T-helper 22 cell (primary cell): ENCODE results near the gene PHKG2.

Experiments used
- DNase-seq: peaks from one replicate; pipeline ENCODE4 v3.0.0-alpha.2; 2020; ENCODE audit warnings: low read depth

PHKG2 gene

DNA sequence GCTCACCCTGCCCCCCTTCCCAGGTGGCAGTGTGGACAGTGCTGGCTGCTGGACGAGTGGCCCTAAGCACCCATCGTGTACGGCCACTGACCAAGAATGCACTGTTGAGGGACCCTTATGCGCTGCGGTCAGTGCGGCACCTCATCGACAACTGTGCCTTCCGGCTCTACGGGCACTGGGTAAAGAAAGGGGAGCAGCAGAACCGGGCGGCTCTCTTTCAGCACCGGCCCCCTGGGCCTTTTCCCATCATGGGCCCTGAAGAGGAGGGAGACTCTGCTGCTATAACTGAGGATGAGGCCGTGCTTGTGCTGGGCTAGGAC lies 8.5 kb downstream of the PHKG2 start:
- no peak for DNase-seq

DNA sequence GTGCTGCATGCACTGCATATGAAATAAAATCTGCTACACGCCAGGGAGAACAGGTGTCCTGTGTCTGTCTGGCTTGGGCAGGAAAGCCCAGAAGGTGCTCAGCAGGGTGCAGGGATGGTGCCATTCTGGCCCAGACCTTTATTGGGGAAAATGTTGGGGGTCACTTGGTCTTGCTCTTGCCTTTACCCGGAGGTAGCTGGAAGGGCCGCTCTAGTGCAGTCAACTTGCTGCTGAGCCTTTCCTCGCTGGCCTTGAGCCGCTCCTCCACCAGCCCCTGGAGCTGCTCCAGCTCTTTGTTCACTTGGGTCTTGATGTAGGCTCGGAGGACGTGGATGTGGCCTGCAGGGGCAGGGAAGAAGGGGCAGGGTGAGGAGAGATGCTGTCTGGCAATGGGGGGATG lies 9.1 kb downstream of the PHKG2 start:
- DNase-seq = no peak

DNA sequence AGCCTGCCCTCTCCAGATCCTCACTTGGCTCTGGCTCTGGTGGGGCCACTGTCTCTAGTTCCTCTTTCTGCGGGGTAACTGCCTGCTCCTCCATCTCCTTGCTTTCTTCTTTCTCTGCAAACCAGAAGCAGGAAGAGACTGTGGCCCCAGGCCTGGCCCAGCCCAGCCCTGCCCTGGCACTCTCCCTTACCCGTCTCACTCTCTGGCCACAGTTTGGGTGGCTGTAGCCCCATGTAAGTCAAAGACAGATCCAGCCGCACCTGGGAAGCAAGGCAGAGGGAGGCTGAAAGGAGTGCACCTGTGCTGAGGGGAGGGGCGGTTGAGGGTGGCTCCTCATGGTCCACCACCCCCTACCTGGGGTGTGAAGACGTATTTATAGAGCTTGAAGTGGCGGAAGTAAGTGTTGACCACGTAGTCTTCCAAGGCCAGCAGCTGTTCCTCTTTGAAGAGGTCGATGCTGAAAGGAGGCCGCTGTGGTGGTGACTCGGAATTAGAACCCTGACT lies 10.8 kb downstream of the PHKG2 start:
- DNase-seq = no peak

DNA sequence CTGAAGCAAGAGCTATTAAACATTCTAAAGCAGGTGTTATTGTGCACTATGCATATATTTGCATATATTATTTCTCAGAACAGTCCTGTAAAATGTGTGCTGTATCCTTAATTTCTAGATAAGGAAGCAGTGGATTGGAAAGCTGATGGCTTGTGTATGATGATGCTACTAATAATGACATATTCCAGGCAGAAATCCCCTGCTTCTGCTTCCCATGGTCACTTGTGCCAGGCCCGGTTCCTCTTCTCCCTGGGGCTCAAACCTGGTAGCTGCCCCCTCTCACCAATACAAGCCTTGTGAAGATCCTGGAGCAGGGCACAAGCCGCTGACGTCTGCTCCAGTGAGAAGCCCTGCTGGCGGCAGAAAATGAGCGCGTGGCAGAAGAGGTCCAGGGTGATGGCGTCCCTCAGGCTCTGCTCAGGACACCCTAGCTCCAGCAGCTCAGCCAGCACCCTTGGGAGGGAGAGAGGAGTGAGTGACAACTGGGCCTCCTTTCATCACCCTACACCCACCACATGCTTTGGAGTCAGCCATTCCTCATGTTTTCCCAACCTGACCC lies 11.9 kb downstream of the PHKG2 start:
- no peak for DNase-seq

DNA sequence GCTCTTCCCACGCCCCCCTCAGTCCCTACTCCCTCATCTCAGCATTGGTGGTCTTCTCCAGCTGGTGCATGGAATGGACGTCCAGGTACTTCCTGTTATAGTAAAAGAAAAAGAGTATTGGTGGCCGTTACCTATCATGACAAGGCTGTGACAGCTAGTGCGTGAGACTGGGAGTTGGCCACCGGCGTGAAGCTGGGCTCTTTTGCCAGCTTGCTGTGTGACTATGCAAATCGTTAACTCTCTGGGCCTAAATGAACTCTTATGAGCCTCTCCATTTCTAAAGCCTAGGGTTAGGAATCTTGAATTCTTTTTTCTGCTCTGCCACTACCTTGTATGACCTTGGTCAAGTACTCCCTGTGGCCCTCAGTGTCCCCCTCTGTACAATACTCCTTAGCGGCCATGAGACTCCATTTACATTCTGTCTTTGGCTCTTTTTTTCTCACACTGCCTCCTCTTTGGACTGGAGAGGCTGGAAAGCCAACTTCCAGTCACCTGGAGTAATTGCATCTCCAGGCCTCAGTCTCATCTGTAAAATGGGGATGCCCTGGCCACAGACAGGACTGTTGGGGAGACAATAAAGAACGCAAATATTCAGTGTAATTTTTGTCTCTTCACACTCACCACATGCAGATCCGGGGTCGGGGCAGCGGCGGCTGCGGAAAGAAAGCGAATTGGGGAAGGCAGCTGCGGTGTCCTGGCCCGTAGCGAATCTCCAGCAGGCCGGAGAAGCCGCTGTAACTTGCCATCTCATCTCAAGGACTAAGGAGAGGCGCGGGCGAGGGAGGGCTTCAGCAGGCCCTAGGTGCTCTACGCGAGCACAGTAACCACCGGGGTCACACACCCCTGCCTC lies 12.6 kb downstream of the PHKG2 start:
- DNase-seq = no peak

DNA sequence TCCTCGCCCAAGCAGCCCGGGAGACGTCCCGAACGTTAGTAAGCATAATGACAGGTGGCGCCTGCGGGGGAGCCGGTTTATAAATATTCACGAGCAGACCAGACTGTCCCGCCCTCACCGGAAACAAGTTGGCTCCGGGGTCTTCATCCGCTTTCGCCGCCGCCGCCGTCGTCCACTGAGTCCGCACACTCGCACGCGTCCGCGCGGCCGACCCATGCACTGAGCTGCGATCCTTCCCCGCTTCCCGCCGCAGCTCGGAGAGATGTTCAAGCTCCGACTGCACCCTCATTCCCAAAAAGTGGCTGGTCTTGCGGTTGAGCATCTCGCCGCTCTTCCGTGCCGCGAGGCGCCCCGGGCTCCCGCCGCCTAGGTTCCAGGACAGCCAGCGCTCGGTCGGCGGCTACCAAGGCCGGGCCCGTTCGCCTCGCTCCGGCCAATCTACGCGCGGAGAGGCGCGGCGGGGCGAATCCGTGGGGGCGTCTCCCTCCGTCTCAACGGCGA lies 13.3 kb downstream of the PHKG2 start:
- peak; percentile 23 for DNase-seq

DNA sequence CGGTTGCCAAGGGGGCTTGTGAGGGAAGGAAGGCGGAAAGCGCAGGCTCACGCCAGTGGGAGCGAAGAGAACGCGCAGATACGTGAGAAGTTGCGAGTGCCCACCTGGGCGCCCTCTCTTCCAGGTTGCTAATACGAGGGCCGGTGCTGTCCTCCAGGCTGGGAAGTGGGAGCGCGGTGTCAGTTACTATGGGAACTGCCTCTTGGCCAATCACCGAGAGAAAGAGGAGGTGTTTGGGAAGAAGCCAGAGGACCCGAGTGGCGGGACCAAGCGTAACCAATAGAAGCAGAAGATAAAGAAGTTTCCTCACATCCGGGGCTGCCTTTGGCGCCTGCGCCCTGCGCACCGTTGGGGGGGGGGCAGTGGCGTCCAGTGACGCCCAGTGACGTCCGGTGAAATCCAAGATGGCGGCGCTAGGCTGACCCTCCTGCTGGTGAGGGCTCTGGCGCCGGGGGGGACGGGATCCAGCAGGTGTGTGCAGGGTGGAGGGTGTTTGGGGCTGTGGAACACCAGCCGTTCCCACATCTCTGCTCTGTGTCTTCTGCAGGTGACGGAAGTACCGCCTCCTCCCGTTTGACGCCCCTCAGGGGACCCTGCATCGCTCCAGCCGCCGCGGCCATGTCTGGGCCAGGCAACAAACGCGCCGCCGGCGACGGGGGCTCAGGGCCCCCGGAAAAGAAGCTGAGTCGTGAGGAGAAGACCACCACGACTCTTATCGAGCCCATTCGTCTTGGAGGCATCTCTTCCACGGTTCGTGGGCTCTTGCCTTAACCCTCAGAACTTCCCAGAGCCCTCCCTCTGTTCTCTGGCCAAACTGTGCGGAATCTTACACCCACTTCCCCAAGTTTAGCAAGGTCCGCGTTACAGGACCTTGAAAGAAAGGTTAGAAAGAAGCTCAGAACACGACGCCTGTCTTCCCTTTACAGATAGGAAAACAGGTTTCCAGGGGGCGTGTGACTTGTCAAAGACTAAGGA lies 14.0 kb downstream of the PHKG2 start, which contains the start of the genes CFAP119 and RNF40:
Gene CFAP119, minus strand, starts transcription at position 135 of the 975 bp plus-strand sequence. CDS start 314 bp downstream, outside the sequence.
Gene RNF40, plus strand, starts transcription at position 395 of the 975 bp plus-strand sequence. Its CDS starts 224 bp downstream, at position 619.
- peak; percentile 90 for DNase-seq

DNA sequence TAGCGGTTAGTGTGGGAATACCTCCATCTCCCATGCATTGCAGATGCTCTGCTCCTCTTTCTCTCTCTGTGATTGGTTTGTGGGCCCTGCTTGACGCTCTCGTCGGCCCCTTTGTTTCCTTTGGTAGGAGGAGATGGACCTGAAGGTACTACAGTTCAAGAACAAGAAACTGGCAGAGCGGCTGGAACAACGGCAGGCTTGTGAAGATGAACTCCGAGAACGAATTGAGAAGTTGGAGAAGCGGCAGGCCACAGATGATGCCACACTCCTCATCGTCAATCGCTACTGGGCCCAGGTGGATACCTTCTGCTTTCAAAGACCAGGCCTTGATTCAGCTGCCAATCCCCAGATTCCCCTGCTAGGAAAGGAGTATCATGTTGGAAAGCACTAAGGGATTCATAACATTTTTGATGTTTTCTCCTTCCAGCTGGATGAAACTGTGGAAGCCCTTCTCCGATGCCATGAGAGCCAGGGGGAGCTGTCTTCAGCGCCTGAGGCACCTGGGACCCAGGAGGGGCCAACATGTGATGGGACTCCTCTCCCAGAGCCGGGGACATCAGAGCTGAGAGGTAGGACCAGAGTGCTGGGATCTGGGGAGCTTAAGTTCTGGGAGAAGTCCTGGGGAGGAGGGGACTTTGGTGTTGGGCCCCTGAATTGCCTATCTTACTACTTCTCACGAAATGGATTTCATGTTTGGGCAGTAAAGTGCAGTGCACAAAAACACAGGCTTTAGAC lies 14.9 kb downstream of the PHKG2 start:
- no peak for DNase-seq

DNA sequence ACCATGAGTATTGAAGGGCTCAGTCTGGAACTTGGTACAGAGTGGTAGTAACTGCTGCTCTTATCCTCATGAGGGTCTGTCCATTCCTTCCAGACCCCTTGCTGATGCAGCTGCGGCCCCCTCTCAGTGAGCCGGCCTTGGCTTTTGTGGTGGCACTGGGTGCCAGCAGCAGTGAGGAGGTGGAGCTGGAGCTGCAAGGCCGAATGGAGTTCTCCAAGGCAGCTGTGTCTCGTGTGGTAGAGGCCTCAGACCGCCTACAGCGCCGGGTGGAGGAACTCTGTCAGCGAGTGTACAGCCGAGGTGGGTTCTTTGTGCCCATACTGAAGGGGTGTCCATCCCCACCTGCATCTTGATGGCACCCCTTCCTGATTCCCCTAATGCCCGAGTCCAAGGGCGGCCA lies 15.9 kb downstream of the PHKG2 start:
- no peak for DNase-seq

DNA sequence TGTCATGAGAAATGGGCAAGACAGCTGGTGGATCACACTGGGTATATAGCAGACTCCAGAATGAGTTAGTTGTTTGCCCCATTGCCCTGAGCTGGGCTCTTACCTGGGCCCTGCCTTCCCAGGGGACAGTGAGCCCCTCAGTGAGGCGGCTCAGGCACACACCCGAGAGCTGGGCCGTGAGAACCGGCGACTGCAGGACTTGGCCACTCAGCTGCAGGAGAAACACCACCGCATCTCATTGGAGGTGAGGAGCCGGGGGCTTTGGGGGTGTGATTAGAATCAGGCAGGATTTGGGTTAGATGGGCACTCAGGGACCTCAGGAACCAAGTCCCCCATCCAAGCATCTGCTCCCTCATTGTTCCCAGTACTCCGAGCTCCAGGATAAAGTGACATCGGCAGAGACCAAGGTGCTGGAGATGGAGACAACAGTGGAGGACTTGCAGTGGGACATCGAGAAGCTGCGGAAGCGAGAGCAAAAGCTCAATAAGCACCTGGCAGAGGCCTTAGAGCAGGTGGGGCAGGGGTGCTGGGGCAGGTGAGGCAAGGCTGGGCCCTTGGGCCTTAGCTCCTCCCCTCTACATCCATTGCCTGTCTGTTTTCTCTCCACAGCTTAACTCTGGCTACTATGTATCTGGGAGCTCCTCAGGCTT lies 16.7 kb downstream of the PHKG2 start:
- DNase-seq = no peak

DNA sequence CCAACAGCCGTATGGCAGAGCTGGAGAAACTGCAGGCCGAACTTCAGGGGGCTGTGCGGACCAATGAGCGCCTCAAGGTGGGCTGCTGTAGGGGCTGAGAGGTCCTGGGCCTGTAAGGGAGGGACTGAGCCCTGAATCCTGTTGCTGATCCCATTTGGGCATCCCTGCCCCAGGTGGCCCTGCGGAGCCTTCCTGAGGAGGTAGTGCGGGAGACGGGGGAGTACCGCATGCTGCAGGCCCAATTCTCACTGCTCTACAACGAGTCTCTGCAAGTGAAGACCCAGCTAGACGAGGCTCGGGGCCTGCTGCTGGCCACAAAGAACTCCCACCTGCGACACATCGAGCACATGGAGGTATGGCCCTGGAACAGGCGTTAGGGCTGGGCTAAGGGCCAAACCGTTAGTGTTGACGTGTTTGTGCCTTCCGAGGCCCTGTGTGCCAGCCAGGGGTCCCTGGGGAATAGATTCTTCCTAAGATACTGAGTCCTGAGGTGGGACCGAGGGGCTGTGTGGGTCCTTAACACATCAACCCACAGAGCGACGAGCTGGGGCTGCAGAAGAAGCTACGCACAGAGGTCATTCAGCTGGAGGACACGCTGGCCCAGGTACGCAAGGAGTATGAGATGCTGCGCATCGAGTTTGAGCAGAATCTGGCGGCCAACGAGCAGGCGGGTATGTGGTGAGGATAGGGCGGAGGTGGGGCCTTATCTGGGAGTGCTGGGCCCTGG lies 18.1 kb downstream of the PHKG2 start:
- no peak for DNase-seq

DNA sequence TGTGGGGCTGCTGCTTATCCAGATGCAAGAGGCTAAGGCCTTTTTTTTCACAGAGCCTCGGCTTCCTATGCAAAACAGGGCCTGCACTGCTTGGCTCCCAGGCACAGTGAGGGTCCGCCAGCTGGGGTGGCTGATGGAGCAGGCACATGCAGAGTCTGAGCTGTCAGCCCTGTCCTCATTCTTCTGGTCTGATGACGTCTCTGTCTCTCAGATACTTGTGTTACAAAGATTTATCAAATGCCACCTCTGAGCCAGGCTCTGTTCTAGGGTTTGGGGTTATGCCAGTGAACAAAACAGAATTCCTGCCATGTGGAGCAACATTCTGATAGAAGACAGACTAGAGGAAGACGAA lies 18.7 kb downstream of the PHKG2 start:
- no peak for DNase-seq

DNA sequence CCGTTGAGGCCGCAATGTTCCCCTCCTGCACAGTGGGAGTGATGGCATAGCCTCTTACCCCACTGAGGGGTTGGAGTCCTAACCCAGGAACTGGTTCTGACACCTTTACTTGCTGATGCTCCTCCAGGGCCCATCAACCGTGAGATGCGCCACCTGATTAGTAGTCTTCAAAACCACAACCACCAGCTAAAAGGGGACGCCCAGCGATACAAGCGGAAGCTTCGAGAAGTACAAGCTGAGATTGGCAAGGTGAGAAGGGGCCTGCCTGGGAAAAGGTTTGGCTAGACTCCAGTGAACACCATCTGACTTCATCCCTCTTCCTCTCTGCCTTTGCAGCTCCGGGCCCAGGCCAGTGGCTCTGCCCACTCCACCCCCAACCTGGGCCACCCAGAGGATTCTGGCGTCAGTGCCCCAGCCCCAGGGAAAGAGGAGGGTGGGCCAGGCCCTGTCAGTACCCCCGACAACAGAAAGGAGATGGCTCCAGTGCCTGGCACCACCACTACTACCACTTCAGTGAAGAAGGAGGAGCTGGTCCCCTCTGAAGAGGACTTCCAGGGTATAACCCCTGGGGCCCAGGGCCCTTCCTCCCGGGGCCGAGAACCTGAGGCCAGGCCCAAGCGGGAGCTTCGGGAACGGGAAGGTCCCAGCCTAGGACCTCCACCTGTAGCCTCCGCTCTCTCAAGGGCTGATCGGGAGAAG lies 19.7 kb downstream of the PHKG2 start:
- DNase-seq = no peak

DNA sequence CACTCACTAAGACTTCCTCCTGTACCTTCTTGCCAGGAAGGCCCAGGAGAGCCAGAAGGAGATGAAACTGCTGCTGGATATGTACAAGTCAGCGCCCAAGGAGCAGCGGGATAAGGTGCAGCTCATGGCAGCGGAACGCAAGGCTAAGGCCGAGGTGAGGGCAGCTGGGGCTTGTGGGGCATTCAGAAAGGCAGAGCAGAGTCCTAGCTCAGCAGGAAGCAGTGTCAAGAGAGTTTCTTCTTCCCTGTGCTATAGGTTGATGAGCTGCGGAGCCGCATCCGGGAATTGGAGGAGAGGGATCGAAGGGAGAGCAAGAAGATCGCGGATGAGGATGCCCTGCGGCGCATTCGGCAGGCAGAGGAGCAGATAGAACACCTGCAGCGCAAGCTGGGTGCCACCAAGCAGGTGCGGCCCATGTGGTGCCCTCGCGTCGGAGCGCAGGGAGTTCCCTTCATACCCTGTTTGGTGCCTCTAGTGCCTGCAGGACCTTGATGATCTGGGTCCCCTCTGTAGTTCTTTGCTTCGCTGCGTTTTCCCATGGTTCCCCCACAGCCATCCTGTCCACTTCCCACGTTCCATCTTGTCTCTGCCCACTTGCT lies 20.5 kb downstream of the PHKG2 start:
- DNase-seq = no peak

DNA sequence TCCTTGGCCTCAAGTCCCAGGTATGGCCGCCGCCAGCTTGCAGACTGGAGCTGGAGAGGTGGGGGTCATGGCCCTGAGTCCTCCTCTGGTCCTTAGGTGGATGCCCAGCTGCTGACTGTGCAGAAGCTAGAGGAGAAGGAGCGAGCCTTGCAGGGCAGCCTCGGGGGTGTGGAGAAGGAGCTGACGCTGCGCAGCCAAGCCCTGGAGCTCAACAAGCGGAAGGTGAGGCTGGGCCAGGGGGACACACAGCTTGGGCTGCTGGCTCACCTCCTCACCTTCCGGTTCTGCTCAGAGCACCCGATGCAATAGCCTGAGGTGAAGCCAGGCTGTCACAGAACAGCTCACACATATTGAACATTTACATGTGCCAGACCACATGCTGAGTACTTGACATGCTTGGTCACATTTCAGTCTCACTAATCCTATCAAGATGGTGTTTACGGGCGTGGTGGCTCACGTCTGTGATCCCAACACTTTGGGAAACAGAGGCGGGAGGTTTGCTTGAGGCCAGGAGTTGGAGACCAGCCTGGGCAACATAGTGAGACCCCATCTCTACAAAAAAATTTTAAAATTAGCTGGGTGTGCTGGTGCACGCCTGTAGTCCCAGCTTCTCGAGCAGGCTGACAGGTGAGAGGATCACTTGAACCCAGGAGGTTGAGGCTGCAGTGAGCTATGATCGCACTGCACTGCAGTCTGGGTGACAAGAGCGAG lies 21.3 kb downstream of the PHKG2 start:
- DNase-seq = no peak

DNA sequence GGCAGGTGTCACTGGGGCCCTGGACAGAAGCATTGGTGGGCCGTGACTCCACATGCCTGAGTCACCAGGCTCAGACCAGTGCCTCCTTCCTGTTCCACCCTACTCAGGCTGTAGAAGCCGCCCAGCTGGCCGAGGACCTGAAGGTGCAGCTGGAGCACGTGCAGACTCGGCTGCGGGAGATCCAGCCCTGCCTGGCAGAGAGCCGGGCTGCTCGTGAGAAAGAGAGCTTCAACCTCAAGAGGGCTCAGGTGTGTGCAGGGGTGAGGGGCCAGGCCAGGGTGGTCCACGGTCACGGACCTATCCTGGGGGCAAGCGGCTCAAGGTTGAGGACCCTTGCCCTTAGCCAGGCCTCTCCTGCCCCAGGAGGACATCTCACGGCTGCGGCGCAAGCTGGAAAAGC lies 23.5 kb downstream of the PHKG2 start:
- DNase-seq = no peak

DNA sequence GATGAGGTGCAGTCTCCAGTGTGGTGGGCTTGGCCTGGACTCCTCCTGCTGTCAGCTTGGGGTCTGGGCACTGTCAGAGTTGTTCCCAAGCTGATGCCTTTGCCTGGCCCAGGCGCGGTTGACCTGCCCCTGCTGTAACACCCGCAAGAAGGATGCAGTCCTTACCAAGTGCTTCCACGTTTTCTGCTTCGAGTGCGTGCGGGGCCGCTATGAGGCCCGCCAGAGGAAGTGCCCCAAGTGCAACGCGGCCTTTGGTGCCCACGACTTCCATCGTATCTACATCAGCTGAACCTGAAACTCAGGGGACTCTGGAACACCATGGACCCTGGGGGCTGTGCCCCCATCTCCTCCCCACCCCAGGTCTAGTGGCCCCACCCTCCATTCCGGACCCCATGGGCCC lies 25.6 kb downstream of the PHKG2 start:
- no peak for DNase-seq

DNA sequence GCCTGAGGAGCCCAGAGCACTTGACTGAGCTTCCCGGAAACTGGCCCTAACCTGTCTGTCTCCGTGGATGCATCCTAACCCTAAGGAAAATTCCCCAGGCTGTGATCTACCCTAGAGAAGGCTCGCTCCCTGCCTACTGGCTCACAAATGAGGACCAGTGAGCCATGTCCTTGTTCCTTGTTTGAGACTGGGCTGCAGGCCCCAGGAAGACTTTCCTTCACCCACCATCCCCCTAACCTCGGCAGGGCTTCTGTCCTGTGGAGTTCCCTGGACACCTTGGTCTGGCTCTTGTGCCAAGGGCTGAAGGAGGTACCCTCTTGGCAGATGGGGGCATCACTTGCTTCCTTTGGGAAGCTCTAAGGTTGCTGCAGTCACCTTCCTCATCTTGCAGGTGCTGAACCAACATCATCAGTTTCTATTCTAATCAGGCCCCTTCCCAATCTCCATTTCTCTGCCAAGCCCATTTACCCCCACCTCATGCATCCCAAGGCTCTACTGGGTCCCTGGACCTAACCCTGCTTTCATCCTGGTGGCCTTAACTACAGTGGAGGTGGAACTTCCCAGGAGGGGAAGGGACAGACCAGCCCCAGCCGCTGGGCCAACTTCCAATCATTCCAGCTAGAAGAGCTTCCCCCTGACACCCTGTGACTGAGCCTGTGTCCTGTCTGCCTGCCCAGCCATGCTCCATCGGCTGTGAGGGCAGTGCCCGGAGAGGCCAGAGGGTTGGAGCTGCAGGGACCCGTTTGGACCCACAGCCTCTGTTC lies 26.3 kb downstream of the PHKG2 start:
- DNase-seq = no peak
